Limb (tissue), 2 donors: ENCODE measurements around the gene UNC45B.
"Not testable (repeated sequence)": the region's sequence is repeated elsewhere in the genome, so short reads cannot be mapped to it uniquely, and the experiment has no call there.

Experiments used
- DNase-seq, 2 donors: peaks; one replicate each; pipeline ENCODE4 v3.0.0-alpha.2; 2016; ENCODE audit errors: extremely low spot score in 2 of 2

UNC45B gene

GRCh38 chr17:35141681-35142466 is 5.7 kb upstream of the UNC45B start, which contains the start of gene NLE1:
Gene NLE1, minus strand, starts transcription at chr17:35142303. Its CDS starts 28 bp downstream, at chr17:35142275.
- peak; percentile 72 to 91 for DNase-seq

- DNase-seq: no peak
Measured at GRCh38 chr17:35142467-35142796, 5.2 kb upstream of the UNC45B start.

GRCh38 chr17:35144840-35145239 is 2.8 kb upstream of the UNC45B start:
- no peak for DNase-seq

- DNase-seq: no peak
Measured at GRCh38 chr17:35146214-35146833, 1.3 kb upstream of the UNC45B start.

GRCh38 chr17:35148144-35148543 is 527 bp downstream of the UNC45B start:
- DNase-seq: no peak

GRCh38 chr17:35149941-35150340 is 2.3 kb downstream of the UNC45B start:
- DNase-seq: no peak

- DNase-seq: not testable (repeated sequence)
Measured at GRCh38 chr17:35151080-35151479, 3.5 kb downstream of the UNC45B start.

- no peak for DNase-seq
Measured at GRCh38 chr17:35152421-35153140, 5.0 kb downstream of the UNC45B start.

- no peak for DNase-seq
Measured at GRCh38 chr17:35154196-35155165, 6.9 kb downstream of the UNC45B start.

GRCh38 chr17:35155246-35155645 is 7.6 kb downstream of the UNC45B start:
- no peak for DNase-seq

GRCh38 chr17:35159940-35160339 is 12.3 kb downstream of the UNC45B start:
- no peak for DNase-seq

- no peak for DNase-seq
Measured at GRCh38 chr17:35160354-35161201, 13.0 kb downstream of the UNC45B start.

- no peak for DNase-seq
Measured at GRCh38 chr17:35161281-35161761, 13.7 kb downstream of the UNC45B start.

- DNase-seq: no peak
Measured at GRCh38 chr17:35162755-35163154, 15.1 kb downstream of the UNC45B start.

GRCh38 chr17:35163886-35164285 is 16.3 kb downstream of the UNC45B start:
- DNase-seq: no peak

- DNase-seq: no peak
Measured at GRCh38 chr17:35164716-35165115, 17.1 kb downstream of the UNC45B start.

GRCh38 chr17:35166526-35166925 is 18.9 kb downstream of the UNC45B start:
- no peak for DNase-seq

- DNase-seq: no peak
Measured at GRCh38 chr17:35167046-35167445, 19.4 kb downstream of the UNC45B start.

- no peak for DNase-seq
Measured at GRCh38 chr17:35167666-35168065, 20.0 kb downstream of the UNC45B start.

- DNase-seq: no peak
Measured at GRCh38 chr17:35169835-35170363, 22.3 kb downstream of the UNC45B start.
